Upper lobe of left lung (tissue), 6 donors: Measurements from ENCODE around the gene NAA25. TPM values are rescaled to one million over a fixed set of nuclear protein-coding genes. Genes with fewer than 3 reads are reported as not detected.

Source experiments
- ATAC-seq, 2 donors: fragments of 200-7000 bp; cut with Tn5 transposase; one replicate each; pipeline ENCODE4 v1.9.1; 2022; ENCODE audit warnings: mild to moderate bottlenecking in 2 of 2, moderate library complexity in 2 of 2; ENCODE audit not compliant: low FRiP score in 2 of 2
- DNase-seq, 2 donors: peaks; one replicate each; pipeline ENCODE4 v3.0.0-alpha.2; 2019 to 2020
- H3K27ac ChIP-seq, 4 donors: fragments of 200-600 bp; sonication (generic); one replicate each; pipeline ENCODE4 v1.5.1; 2016 to 2019
- H3K27me3 ChIP-seq, 4 donors: fragments of 200-600 bp; sonication (generic); one replicate each; pipeline ENCODE4 v1.5.1; 2017 to 2019
- H3K36me3 ChIP-seq, 4 donors: fragments of 200-600 bp; sonication (generic); one replicate each; pipeline ENCODE4 v1.5.1; 2016 to 2019
- H3K4me1 ChIP-seq, 4 donors: fragments of 200-600 bp; sonication (generic); one replicate each; pipeline ENCODE4 v1.5.1; 2018 to 2019
- H3K4me3 ChIP-seq, 4 donors: fragments of 200-600 bp; sonication (generic); one replicate each; pipeline ENCODE4 v1.5.1; 2017 to 2019; ENCODE audit warnings: mild to moderate bottlenecking in 2 of 4, moderate library complexity in 1 of 4
- H3K9me3 ChIP-seq, 4 donors: fragments of 200-600 bp; sonication (generic); one replicate each; pipeline ENCODE4 v1.5.1; 2018 to 2019
- EP300 ChIP-seq, 4 donors: sonication (generic); formaldehyde crosslinking; IDR thresholded peaks; one replicate each; pipeline ENCODE4 v1.5.1; 2017; ENCODE audit warnings: antibody characterized with exemption in 4 of 4, control low read depth in 2 of 4
- POLR2A ChIP-seq, 4 donors: fragments of 450-650 bp; IDR thresholded peaks; one replicate each; pipeline ENCODE4 v1.5.1; 2016 to 2017; ENCODE audit warnings: antibody characterized with exemption in 4 of 4, mild to moderate bottlenecking in 2 of 4
- POLR2AphosphoS5 ChIP-seq, 2 donors: sonication (generic); formaldehyde crosslinking; IDR thresholded peaks; one replicate each; pipeline ENCODE4 v1.5.1; 2017; ENCODE audit warnings: antibody characterized with exemption in 2 of 2
- WGBS, 2 donors: methylation state at CpG; one replicate each; pipeline ENCODE4 v1.1.5; 2017 to 2018; 5-methylcytosine and 5-hydroxymethylcytosine counted together
- total RNA-seq, 6 donors: library from RNA; depleted of rRNA in 4 of 6; stranded (reverse); fragments of >200 nt in 4 of 6; gene quantifications; one replicate each; pipeline versions ENCODE4 v1.1.0 to v1.2.1, GENCODE V29; 2016 to 2021
- TF ChIP-seq, protein P1 (sequence below), 6 experiments: fragments of 450-650 bp in 4 of 6; fragments of 200-600 bp in 2 of 6; sonication (generic) in 2 of 6; IDR thresholded peaks; one replicate each; pipeline ENCODE4 v1.5.1; 2016 to 2019; ENCODE audit warnings: antibody characterized with exemption in 6 of 6
- donor health status: DM: no; HTN: no; CAD: no; lungs with moderate emphysema.
- donor health status: DM: no; HTN: yes; CAD: no; lungs with severe emphysema.

The NAA25 gene
- total RNA-seq, 6 donors from 2014 or later: 15.0 to 30.3 (median 19.4) TPM

GRCh38 chr12:111992464-111992863 is 116.1 kb downstream of the NAA25 start:
- ATAC-seq (no peak), DNase-seq (no peak)
- no peak overlapping the region for H3K4me3 ChIP-seq
- TF ChIP-seq EP300 (IDR thresholded peaks at IDR 0.05) (no peak), POLR2A (IDR thresholded peaks at IDR 0.05) (no peak), POLR2AphosphoS5 (IDR thresholded peaks at IDR 0.05) (no peak)
- TF ChIP-seq, protein P1, sequence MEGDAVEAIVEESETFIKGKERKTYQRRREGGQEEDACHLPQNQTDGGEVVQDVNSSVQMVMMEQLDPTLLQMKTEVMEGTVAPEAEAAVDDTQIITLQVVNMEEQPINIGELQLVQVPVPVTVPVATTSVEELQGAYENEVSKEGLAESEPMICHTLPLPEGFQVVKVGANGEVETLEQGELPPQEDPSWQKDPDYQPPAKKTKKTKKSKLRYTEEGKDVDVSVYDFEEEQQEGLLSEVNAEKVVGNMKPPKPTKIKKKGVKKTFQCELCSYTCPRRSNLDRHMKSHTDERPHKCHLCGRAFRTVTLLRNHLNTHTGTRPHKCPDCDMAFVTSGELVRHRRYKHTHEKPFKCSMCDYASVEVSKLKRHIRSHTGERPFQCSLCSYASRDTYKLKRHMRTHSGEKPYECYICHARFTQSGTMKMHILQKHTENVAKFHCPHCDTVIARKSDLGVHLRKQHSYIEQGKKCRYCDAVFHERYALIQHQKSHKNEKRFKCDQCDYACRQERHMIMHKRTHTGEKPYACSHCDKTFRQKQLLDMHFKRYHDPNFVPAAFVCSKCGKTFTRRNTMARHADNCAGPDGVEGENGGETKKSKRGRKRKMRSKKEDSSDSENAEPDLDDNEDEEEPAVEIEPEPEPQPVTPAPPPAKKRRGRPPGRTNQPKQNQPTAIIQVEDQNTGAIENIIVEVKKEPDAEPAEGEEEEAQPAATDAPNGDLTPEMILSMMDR (IDR thresholded peaks at IDR 0.05): no peak
- 83 to 88% methylated on average over 6 of the region's 6 CpGs for WGBS, 2 donors
- H3K4me1 ChIP-seq: peaks cover 7 to 12% (median 9%) of the 10 kb centered on the region in 4 donors
- no peaks in the 10 kb centered on the region for H3K9me3 ChIP-seq
- no peak overlapping the region for H3K27ac ChIP-seq
- no peaks in the 10 kb centered on the region for H3K27me3 ChIP-seq
- H3K36me3 ChIP-seq: peaks cover 0 to 5% (median 0%) of the 10 kb centered on the region in 4 donors

- ATAC-seq: no peak
- WGBS, 2 donors: 95 to 99% methylated on average over 4 of the region's 4 CpGs
- no peaks in the 10 kb centered on the region for H3K27me3 ChIP-seq
- TF ChIP-seq POLR2AphosphoS5 (IDR thresholded peaks at IDR 0.05) (no peak), POLR2A (IDR thresholded peaks at IDR 0.05) (no peak), EP300 (IDR thresholded peaks at IDR 0.05) (no peak)
- TF ChIP-seq, protein P1 (IDR thresholded peaks at IDR 0.05): no peak
- H3K4me3 ChIP-seq: no peak overlapping the region
- no peak overlapping the region for H3K27ac ChIP-seq
- H3K36me3 ChIP-seq: peaks cover 0 to 5% (median 0%) of the 10 kb centered on the region in 4 donors
- H3K9me3 ChIP-seq: no peaks in the 10 kb centered on the region
- DNase-seq: no peak
- H3K4me1 ChIP-seq: peaks cover 7 to 12% (median 9%) of the 10 kb centered on the region in 4 donors
These were observed 116.6 kb downstream of the NAA25 start for GRCh38 chr12:111991946-111992345.

GRCh38 chr12:111991535-111991934 is 117.0 kb downstream of the NAA25 start:
- 80 to 85% methylated on average over 2 of the region's 2 CpGs for WGBS, 2 donors
- Histone ChIP-seq H3K4me3 (no peak overlapping the region), H3K27me3 (no peaks in the 10 kb centered on the region), H3K9me3 (no peaks in the 10 kb centered on the region), H3K27ac (no peak overlapping the region), H3K36me3 (peaks cover 0 to 5% (median 0%) of the 10 kb centered on the region in 4 donors), H3K4me1 (peaks cover 7 to 12% (median 9%) of the 10 kb centered on the region in 4 donors)
- ATAC-seq (no peak), DNase-seq (no peak)
- TF ChIP-seq, protein P1 (IDR thresholded peaks at IDR 0.05): no peak
- TF ChIP-seq POLR2A (IDR thresholded peaks at IDR 0.05) (no peak), EP300 (IDR thresholded peaks at IDR 0.05) (no peak), POLR2AphosphoS5 (IDR thresholded peaks at IDR 0.05) (no peak)

- ATAC-seq: no peak
- TF ChIP-seq POLR2AphosphoS5 (IDR thresholded peaks at IDR 0.05): no peak
- TF ChIP-seq, protein P1 (IDR thresholded peaks at IDR 0.05): no peak
- TF ChIP-seq EP300 (IDR thresholded peaks at IDR 0.05): no peak
- no peak for TF ChIP-seq POLR2A (IDR thresholded peaks at IDR 0.05)
- H3K27me3 ChIP-seq: no peaks in the 10 kb centered on the region
- no peak for DNase-seq
- 81 to 85% methylated on average over 2 of the region's 2 CpGs for WGBS, 2 donors
- no peak overlapping the region for H3K4me3 ChIP-seq
- peaks cover 0 to 5% (median 0%) of the 10 kb centered on the region in 4 donors for H3K36me3 ChIP-seq
- H3K4me1 ChIP-seq: no peaks in the 10 kb centered on the region
- no peaks in the 10 kb centered on the region for H3K9me3 ChIP-seq
- no peak overlapping the region for H3K27ac ChIP-seq
These were observed 123.8 kb downstream of the NAA25 start for GRCh38 chr12:111984820-111985219.

DNA sequence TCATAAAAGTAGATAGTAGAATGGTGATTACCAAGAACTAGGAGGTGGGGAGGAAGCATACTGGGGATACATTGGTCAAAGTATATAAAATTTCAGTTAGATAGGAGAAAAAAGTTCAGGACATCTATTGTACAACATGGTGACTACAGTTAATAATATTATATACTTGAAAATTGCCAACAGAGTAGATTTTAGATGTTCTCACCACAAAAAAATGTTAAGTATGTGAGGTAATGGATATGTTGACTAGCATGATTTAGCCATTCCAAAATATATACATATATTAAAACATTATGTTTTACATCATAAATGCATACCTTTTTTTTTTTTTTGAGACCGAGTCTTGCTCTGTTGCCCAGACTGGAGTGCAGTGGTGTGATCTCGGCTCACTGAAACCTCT is 126.6 kb downstream of the NAA25 start:
- no peaks in the 10 kb centered on the region for H3K4me1 ChIP-seq
- TF ChIP-seq EP300 (IDR thresholded peaks at IDR 0.05) (no peak), POLR2A (IDR thresholded peaks at IDR 0.05) (no peak), POLR2AphosphoS5 (IDR thresholded peaks at IDR 0.05) (no peak)
- TF ChIP-seq, protein P1 (IDR thresholded peaks at IDR 0.05): no peak
- no peak for ATAC-seq

More for the DNA sequence above, 126.6 kb downstream of the NAA25 start:
- Histone ChIP-seq H3K9me3 (no peaks in the 10 kb centered on the region), H3K36me3 (no peaks in the 10 kb centered on the region), H3K27ac (no peak overlapping the region), H3K4me3 (no peak overlapping the region), H3K27me3 (no peaks in the 10 kb centered on the region)
- no peak for DNase-seq
- 68 to 76% methylated on average over 2 of the region's 2 CpGs for WGBS, 2 donors
